Transverse colon (tissue), 4 donors: Measurements from ENCODE around the gene SGCA. TPM values are rescaled to one million over a fixed set of nuclear protein-coding genes. Genes with fewer than 3 reads are reported as not detected.
A peak's percentile ranks its signal among the peaks of the same experiment; 100 is the strongest.

ENCODE experiments used
- DNase-seq: peaks from one replicate; pipeline ENCODE4 v3.0.0-alpha.2; 2019
- H3K27ac ChIP-seq, 4 donors: fragments of 200-600 bp; sonication (generic); 2 replicates each; pipeline ENCODE4 v1.5.1; 2016 to 2018; ENCODE audit warnings: inconsistent platforms in 4 of 4
- H3K27me3 ChIP-seq: fragments of 200-600 bp; sonication (generic); 2 replicates; pipeline ENCODE4 v1.5.1; 2017; ENCODE audit warnings: inconsistent platforms
- H3K36me3 ChIP-seq, 4 donors: fragments of 200-600 bp; sonication (generic); 2 replicates each; pipeline ENCODE4 v1.5.1; 2017 to 2019; ENCODE audit warnings: inconsistent platforms in 4 of 4
- H3K4me1 ChIP-seq, 4 donors: fragments of 200-600 bp; sonication (generic); 2 replicates each; pipeline ENCODE4 v1.5.1; 2017 to 2020; ENCODE audit warnings: inconsistent platforms in 4 of 4
- H3K4me3 ChIP-seq, 4 donors: fragments of 200-600 bp; sonication (generic); 1 replicate in 1 of 4; 2 replicates in 3 of 4; pipeline versions ENCODE4 v1.5.1 to v1.6.1; 2017 to 2019; ENCODE audit warnings: inconsistent platforms in 4 of 4
- H3K9me3 ChIP-seq, 2 donors: fragments of 200-600 bp; sonication (generic); 2 replicates each; pipeline ENCODE4 v1.5.1; 2017 to 2019; ENCODE audit warnings: inconsistent platforms in 2 of 2
- EP300 ChIP-seq: sonication (generic); formaldehyde crosslinking; IDR thresholded peaks from one replicate; pipeline ENCODE4 v1.6.1; 2017; ENCODE audit warnings: antibody characterized with exemption, low read depth
- POLR2A ChIP-seq: fragments of 450-650 bp; IDR thresholded peaks from one replicate; pipeline ENCODE4 v1.6.1; 2016; ENCODE audit warnings: antibody characterized with exemption, mild to moderate bottlenecking, moderate library complexity
- POLR2AphosphoS5 ChIP-seq, 3 donors: sonication (generic); formaldehyde crosslinking; IDR thresholded peaks; one replicate each; pipeline ENCODE4 v1.6.1; 2016; ENCODE audit warnings: antibody characterized with exemption in 3 of 3
- WGBS, 2 donors: methylation state at CpG; one replicate each; pipeline ENCODE4 v1.1.5; 2018; ENCODE audit warnings: low coverage in 1 of 2; 5-methylcytosine and 5-hydroxymethylcytosine counted together
- in situ Hi-C, 4 donors: fragments of 200-750 bp; cut with MboI; loops; one replicate each; pipeline versions ENCODE4 v1.15.0 to v1.15.1; 2017; ENCODE audit warnings: low sequenced_read_pairs in 3 of 4, low pct_ligation_motif_present in 1 of 4, low pct_unique_long_range_greater_than_20kb in 1 of 4
- intact Hi-C: fragments of 100-400 bp; cut with DNase I; formaldehyde crosslinking; loops from one replicate; pipeline ENCODE4 v1.15.1; 2023; ENCODE audit warnings: low total_unique reads
- total RNA-seq, 4 donors: library from RNA; depleted of rRNA; stranded (reverse); fragments of >200 nt; gene quantifications; one replicate each; pipeline ENCODE4 v1.1.0, GENCODE V29; 2016
- TF ChIP-seq, protein P1 (sequence below), 5 experiments: fragments of 200-600 bp in 3 of 5; fragments of 450-650 bp in 2 of 5; sonication (generic) in 3 of 5; IDR thresholded peaks; 1 replicate in 2 of 5; 2 replicates in 3 of 5; pipeline ENCODE4 v1.5.1; 2016 to 2017; ENCODE audit warnings: antibody characterized with exemption in 5 of 5, inconsistent platforms in 3 of 5, mild to moderate bottlenecking in 2 of 5, moderate library complexity in 1 of 5

SGCA gene
- 10 to 100 TPM in 1 of 4 donors, 1 to 10 TPM in 3; 3.7 to 65.3 (median 7.6) TPM for total RNA-seq

GRCh38 chr17:50165867-50166517 lies at the start of gene SGCA:
Gene SGCA, plus strand, starts transcription at chr17:50166005. Its CDS starts 36 bp downstream, at chr17:50166041.
- no peak for DNase-seq
- 64 to 72% methylated on average over 5 to 15 of the region's 15 CpGs for WGBS, 2 donors
- intact Hi-C loops = no loop called here
- no peaks in the 10 kb centered on the region for H3K36me3 ChIP-seq
- H3K27me3 ChIP-seq = no peaks in the 10 kb centered on the region
- in situ Hi-C loops = no loop called here
- H3K9me3 ChIP-seq = no peaks in the 10 kb centered on the region
- H3K4me3 ChIP-seq = peak within 1 kb of the TSS in 3 of 4 donors; percentile 11 to 27 (median 22)
- H3K4me1 ChIP-seq = peaks cover 0 to 21% (median 10%) of the 10 kb centered on the region in 4 donors
- TF ChIP-seq POLR2AphosphoS5 (IDR thresholded peaks at IDR 0.05) (no peak), POLR2A (no peak), EP300 (no peak)
- TF ChIP-seq, protein P1, sequence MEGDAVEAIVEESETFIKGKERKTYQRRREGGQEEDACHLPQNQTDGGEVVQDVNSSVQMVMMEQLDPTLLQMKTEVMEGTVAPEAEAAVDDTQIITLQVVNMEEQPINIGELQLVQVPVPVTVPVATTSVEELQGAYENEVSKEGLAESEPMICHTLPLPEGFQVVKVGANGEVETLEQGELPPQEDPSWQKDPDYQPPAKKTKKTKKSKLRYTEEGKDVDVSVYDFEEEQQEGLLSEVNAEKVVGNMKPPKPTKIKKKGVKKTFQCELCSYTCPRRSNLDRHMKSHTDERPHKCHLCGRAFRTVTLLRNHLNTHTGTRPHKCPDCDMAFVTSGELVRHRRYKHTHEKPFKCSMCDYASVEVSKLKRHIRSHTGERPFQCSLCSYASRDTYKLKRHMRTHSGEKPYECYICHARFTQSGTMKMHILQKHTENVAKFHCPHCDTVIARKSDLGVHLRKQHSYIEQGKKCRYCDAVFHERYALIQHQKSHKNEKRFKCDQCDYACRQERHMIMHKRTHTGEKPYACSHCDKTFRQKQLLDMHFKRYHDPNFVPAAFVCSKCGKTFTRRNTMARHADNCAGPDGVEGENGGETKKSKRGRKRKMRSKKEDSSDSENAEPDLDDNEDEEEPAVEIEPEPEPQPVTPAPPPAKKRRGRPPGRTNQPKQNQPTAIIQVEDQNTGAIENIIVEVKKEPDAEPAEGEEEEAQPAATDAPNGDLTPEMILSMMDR (IDR thresholded peaks at IDR 0.05) = no peak
- peak within 1 kb of the TSS; percentile 56 to 79 (median 78) for H3K27ac ChIP-seq

DNA sequence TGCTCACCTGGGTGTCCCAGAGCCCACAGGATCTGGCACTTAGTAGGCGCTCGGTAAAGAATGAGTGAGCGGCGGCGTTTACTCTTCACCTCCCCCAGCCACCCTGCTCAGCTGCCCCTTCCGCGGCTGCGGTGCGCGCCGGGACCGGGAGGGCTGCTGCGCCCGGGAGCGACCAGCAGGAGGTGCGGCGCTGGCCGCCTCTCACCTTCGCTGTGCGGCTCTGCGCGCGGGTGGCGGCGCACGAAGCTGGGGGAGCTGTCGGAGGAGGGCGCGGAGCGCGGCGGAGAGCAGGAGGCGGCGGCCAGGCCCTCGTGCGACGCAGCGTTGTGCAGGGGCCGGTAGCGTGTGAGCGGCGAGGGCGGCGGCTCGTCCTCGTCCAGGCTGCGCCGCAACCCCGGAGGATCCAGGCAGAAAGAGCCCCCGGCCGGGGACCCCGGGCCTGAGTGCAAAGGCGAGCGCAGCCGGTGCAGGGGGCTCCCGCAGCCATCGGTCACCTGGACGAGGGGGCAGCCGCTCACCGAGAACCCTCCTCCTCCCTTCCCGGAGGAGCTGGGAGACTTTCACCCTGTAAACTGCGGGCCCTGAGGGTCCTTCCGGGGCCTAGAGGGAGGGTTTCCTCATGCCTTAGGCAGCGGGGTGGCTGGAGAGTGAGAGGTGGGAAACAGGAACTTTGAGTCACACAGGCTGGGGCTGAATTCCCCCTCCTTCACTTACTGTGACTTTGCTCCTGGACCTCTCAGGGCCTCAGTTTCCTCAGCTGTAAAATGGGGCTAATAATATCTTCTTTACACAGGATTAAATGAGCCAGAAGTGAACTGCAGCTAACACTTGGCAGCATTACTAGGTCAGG lies 48.4 kb upstream of the SGCA start:
- Histone ChIP-seq H3K27me3 (peaks cover 18% of the 10 kb centered on the region), H3K4me3 (peak overlapping the region in 2 of 4 donors; percentile 3 to 28), H3K4me1 (peaks cover 9 to 27% (median 19%) of the 10 kb centered on the region in 4 donors), H3K9me3 (no peaks in the 10 kb centered on the region), H3K27ac (no peak overlapping the region), H3K36me3 (no peaks in the 10 kb centered on the region)
- in situ Hi-C loops = no loop called here
- intact Hi-C loops = no loop called here
- WGBS, 2 donors = 14% methylated on average over 43 of the region's 64 CpGs; no CpG with 5 or more reads in 1 of the 2 donors
- no peak for TF ChIP-seq EP300
- TF ChIP-seq POLR2A = no peak
- TF ChIP-seq, protein P1 (IDR thresholded peaks at IDR 0.05) = peak; percentile 54 to 78 (median 68)
- no peak for TF ChIP-seq POLR2AphosphoS5 (IDR thresholded peaks at IDR 0.05)
- DNase-seq = peak; percentile 68

- H3K4me1 ChIP-seq = peaks cover 3 to 20% (median 11%) of the 10 kb centered on the region in 4 donors
- intact Hi-C loops = no loop called here
- WGBS, 2 donors = 85 to 88% methylated on average over 8 to 22 of the region's 23 CpGs
- H3K36me3 ChIP-seq = no peaks in the 10 kb centered on the region
- DNase-seq = no peak
- in situ Hi-C loops = no loop called here
- H3K4me3 ChIP-seq = no peak overlapping the region
- no peak overlapping the region for H3K27ac ChIP-seq
- TF ChIP-seq POLR2A = no peak
- TF ChIP-seq EP300 = no peak
- TF ChIP-seq, protein P1 (IDR thresholded peaks at IDR 0.05) = no peak
- TF ChIP-seq POLR2AphosphoS5 (IDR thresholded peaks at IDR 0.05) = no peak
- no peaks in the 10 kb centered on the region for H3K9me3 ChIP-seq
- H3K27me3 ChIP-seq = peaks cover 18% of the 10 kb centered on the region
Measured at GRCh38 chr17:50118076-50118827, 47.6 kb upstream of the SGCA start.

GRCh38 chr17:50118828-50119218 lies 47.0 kb upstream of the SGCA start:
- Histone ChIP-seq H3K27me3 (peaks cover 18% of the 10 kb centered on the region), H3K9me3 (no peaks in the 10 kb centered on the region), H3K4me1 (peaks cover 3 to 25% (median 10%) of the 10 kb centered on the region in 4 donors), H3K27ac (no peak overlapping the region), H3K4me3 (no peak overlapping the region), H3K36me3 (no peaks in the 10 kb centered on the region)
- TF ChIP-seq, protein P1 (IDR thresholded peaks at IDR 0.05) = no peak
- no peak for TF ChIP-seq EP300
- TF ChIP-seq POLR2AphosphoS5 (IDR thresholded peaks at IDR 0.05) = no peak
- TF ChIP-seq POLR2A = no peak
- WGBS, 2 donors = 84% methylated on average over 4 of the region's 4 CpGs; no CpG with 5 or more reads in 1 of the 2 donors
- in situ Hi-C loops (no loop called here), intact Hi-C loops (no loop called here)
- DNase-seq = no peak
